Activated naive CD4-positive, alpha-beta T cell treated with anti-CD3 and anti-CD28 coated beads for 36 hours (primary cell): Measurements from ENCODE around the gene CGREF1. TPM values are rescaled to one million over a fixed set of nuclear protein-coding genes. Genes with fewer than 3 reads are reported as not detected.

Experiments used
- CTCF ChIA-PET: fragments of 350-600 bp; sonication (Branson Sonifier 250); formaldehyde crosslinking; loops from one replicate; lab custom pipeline; 2021; ENCODE audit warnings: antibody characterized with exemption; lab: Charles Lee
- DNase-seq: peaks from one replicate; pipeline ENCODE4 v3.0.0-alpha.2; 2020
- H3K27ac Mint-ChIP-seq: one replicate; pipeline ENCODE4 v1.8.0; 2021; ENCODE audit warnings: mild to moderate bottlenecking, mixed read lengths
- H3K27me3 Mint-ChIP-seq: one replicate; pipeline ENCODE4 v1.8.0; 2021; ENCODE audit warnings: low read depth, mixed read lengths
- H3K36me3 Mint-ChIP-seq: one replicate; pipeline ENCODE4 v1.8.0; 2021; ENCODE audit warnings: low read depth, mixed read lengths
- H3K4me1 Mint-ChIP-seq: one replicate; pipeline ENCODE4 v1.8.0; 2021; ENCODE audit warnings: low read depth, mixed read lengths
- H3K4me3 Mint-ChIP-seq: one replicate; pipeline ENCODE4 v1.8.0; 2021; ENCODE audit warnings: mild to moderate bottlenecking, moderate library complexity, mixed read lengths
- H3K9me3 Mint-ChIP-seq: one replicate; pipeline ENCODE4 v1.8.0; 2021; ENCODE audit warnings: mixed read lengths
- intact Hi-C: fragments of 100-400 bp; cut with micrococcal nuclease; formaldehyde crosslinking; loops from one replicate; pipeline ENCODE4 v1.15.1; 2023
- total RNA-seq, 2 experiments: library from RNA; stranded (reverse); gene quantifications; one replicate each; pipeline ENCODE4 v1.2.3, GENCODE V29; 2021

CGREF1 gene
- 1 to 10 TPM; 5.8 to 6.6 TPM for total RNA-seq

- CTCF ChIA-PET, result interaction anchor here (0.7 to 1.0 kb wide), 2 partner anchors 19 to 51 kb away, joined by 3 read pairs; no protein-coding TSS in a partner anchor
- no peaks in the 10 kb centered on the region for H3K9me3 Mint-ChIP-seq
- peak within 1 kb of the TSS; percentile 71 for H3K4me3 Mint-ChIP-seq
- H3K36me3 Mint-ChIP-seq, result peaks cover 3% of the 10 kb centered on the region
- DNase-seq, result no peak
- H3K27me3 Mint-ChIP-seq, result peaks cover 22% of the 10 kb centered on the region
- no peak within 1 kb of the TSS for H3K27ac Mint-ChIP-seq
- intact Hi-C loops, result no loop called here
- H3K4me1 Mint-ChIP-seq, result peaks cover 15% of the 10 kb centered on the region
Observed at GRCh38 chr2:27118525-27119329, at the start of gene CGREF1. TSS of gene CGREF1 (minus strand) at chr2:27119128. CDS start at chr2:27104366, 14,762 bp downstream.

GRCh38 chr2:27164960-27165763, 46.2 kb upstream of the CGREF1 start:
- no peak for DNase-seq
- Mint-ChIP-seq H3K9me3 (no peaks in the 10 kb centered on the region), H3K36me3 (no peaks in the 10 kb centered on the region), H3K4me1 (no peaks in the 10 kb centered on the region), H3K4me3 (no peak overlapping the region), H3K27me3 (peaks cover 4% of the 10 kb centered on the region), H3K27ac (no peak overlapping the region)
- CTCF ChIA-PET, result interaction anchor here (1.0 kb wide), 1 partner anchor 23 kb away, joined by 5 read pairs; no protein-coding TSS in a partner anchor
- intact Hi-C loops, result no loop called here

GRCh38 chr2:27162151-27163121, 43.5 kb upstream of the CGREF1 start:
- Mint-ChIP-seq H3K36me3 (no peaks in the 10 kb centered on the region), H3K27ac (no peak overlapping the region), H3K9me3 (no peaks in the 10 kb centered on the region), H3K27me3 (peaks cover 2% of the 10 kb centered on the region), H3K4me1 (no peaks in the 10 kb centered on the region), H3K4me3 (no peak overlapping the region)
- DNase-seq, result no peak
- intact Hi-C loops, result no loop called here
- CTCF ChIA-PET, result interaction anchor here (1.0 to 1.2 kb wide), 2 partner anchors 20 to 111 kb away, joined by 3 to 5 read pairs; no protein-coding TSS in a partner anchor

- no peaks in the 10 kb centered on the region for H3K36me3 Mint-ChIP-seq
- intact Hi-C loops, result no loop called here
- H3K9me3 Mint-ChIP-seq, result no peaks in the 10 kb centered on the region
- H3K27ac Mint-ChIP-seq, result no peak overlapping the region
- no peak for DNase-seq
- no peak overlapping the region for H3K4me3 Mint-ChIP-seq
- H3K27me3 Mint-ChIP-seq, result peaks cover 2% of the 10 kb centered on the region
- CTCF ChIA-PET, result interaction anchor here (0.8 to 1.4 kb wide), 2 partner anchors 10 to 120 kb away, joined by 3 to 6 read pairs; no protein-coding TSS in a partner anchor
- H3K4me1 Mint-ChIP-seq, result no peaks in the 10 kb centered on the region
Observed at GRCh38 chr2:27160191-27160590, 41.3 kb upstream of the CGREF1 start.

- H3K9me3 Mint-ChIP-seq, result no peaks in the 10 kb centered on the region
- intact Hi-C loops, result no loop called here
- peaks cover 2% of the 10 kb centered on the region for H3K27me3 Mint-ChIP-seq
- H3K4me1 Mint-ChIP-seq, result no peaks in the 10 kb centered on the region
- no peak overlapping the region for H3K4me3 Mint-ChIP-seq
- no peaks in the 10 kb centered on the region for H3K36me3 Mint-ChIP-seq
- CTCF ChIA-PET, result interaction anchor here (0.6 kb wide), 1 partner anchor 113 kb away, joined by 4 read pairs; no protein-coding TSS in a partner anchor
- DNase-seq, result no peak
- no peak overlapping the region for H3K27ac Mint-ChIP-seq
Observed at GRCh38 chr2:27159271-27159670, 40.3 kb upstream of the CGREF1 start.

- no peaks in the 10 kb centered on the region for H3K9me3 Mint-ChIP-seq
- CTCF ChIA-PET, result interaction anchor here (0.6 kb wide), 3 partner anchors 62 to 440 kb away, joined by 3 to 7 read pairs (median 4); no protein-coding TSS in a partner anchor
- no peak overlapping the region for H3K27ac Mint-ChIP-seq
- H3K27me3 Mint-ChIP-seq, result peaks cover 2% of the 10 kb centered on the region
- no peak for DNase-seq
- no peaks in the 10 kb centered on the region for H3K4me1 Mint-ChIP-seq
- no peak overlapping the region for H3K4me3 Mint-ChIP-seq
- intact Hi-C loops, result no loop called here
- H3K36me3 Mint-ChIP-seq, result no peaks in the 10 kb centered on the region
Observed at GRCh38 chr2:27158468-27158867, 39.5 kb upstream of the CGREF1 start.

- Mint-ChIP-seq H3K4me1 (no peaks in the 10 kb centered on the region), H3K4me3 (no peak overlapping the region), H3K36me3 (no peaks in the 10 kb centered on the region), H3K27me3 (no peaks in the 10 kb centered on the region), H3K9me3 (no peaks in the 10 kb centered on the region), H3K27ac (no peak overlapping the region)
- CTCF ChIA-PET, result no interaction called here
- intact Hi-C loops, result no loop called here
- DNase-seq, result no peak
Observed at GRCh38 chr2:27155069-27155520, 36.2 kb upstream of the CGREF1 start.

GRCh38 chr2:27154488-27154887, 35.6 kb upstream of the CGREF1 start:
- H3K27ac Mint-ChIP-seq, result no peak overlapping the region
- no peaks in the 10 kb centered on the region for H3K4me1 Mint-ChIP-seq
- no peak overlapping the region for H3K4me3 Mint-ChIP-seq
- DNase-seq, result no peak
- no peaks in the 10 kb centered on the region for H3K27me3 Mint-ChIP-seq
- no peaks in the 10 kb centered on the region for H3K9me3 Mint-ChIP-seq
- no peaks in the 10 kb centered on the region for H3K36me3 Mint-ChIP-seq
- CTCF ChIA-PET, result interaction anchor here (0.7 to 0.8 kb wide), 2 partner anchors 125 to 126 kb away, joined by 3 read pairs; no protein-coding TSS in a partner anchor
- intact Hi-C loops, result no loop called here

- Mint-ChIP-seq H3K36me3 (no peaks in the 10 kb centered on the region), H3K9me3 (no peaks in the 10 kb centered on the region), H3K27me3 (peaks cover under 1% of the 10 kb centered on the region), H3K4me3 (no peak overlapping the region), H3K4me1 (no peaks in the 10 kb centered on the region), H3K27ac (no peak overlapping the region)
- DNase-seq, result no peak
- CTCF ChIA-PET, result interaction anchor here (0.6 kb wide), 1 partner anchor 97 kb away, joined by 3 read pairs; no protein-coding TSS in a partner anchor
- intact Hi-C loops, result no loop called here
Observed at GRCh38 chr2:27152796-27153464, 34.0 kb upstream of the CGREF1 start.

GRCh38 chr2:27152102-27152795, 33.3 kb upstream of the CGREF1 start:
- Mint-ChIP-seq H3K36me3 (no peaks in the 10 kb centered on the region), H3K27ac (no peak overlapping the region), H3K4me3 (no peak overlapping the region), H3K27me3 (peaks cover 3% of the 10 kb centered on the region), H3K9me3 (no peaks in the 10 kb centered on the region), H3K4me1 (no peaks in the 10 kb centered on the region)
- intact Hi-C loops, result no loop called here
- no peak for DNase-seq
- CTCF ChIA-PET, result interaction anchor here (0.7 to 1.5 kb wide), 3 partner anchors 40 to 190 kb away, joined by 3 to 4 read pairs (median 3); no protein-coding TSS in a partner anchor
